Stimulated activated CD4-positive, alpha-beta T cell treated with anti-CD3 and anti-CD28 coated beads, Interleukin-12 subunit alpha, Interleukin-12 subunit beta, amount 100 ng/mL, for 4 hours (primary cell): ENCODE data around the gene TM9SF2.
A peak's percentile ranks its signal among the peaks of the same experiment; 100 is the strongest.
"Not testable (repeated sequence)": the region's sequence is repeated elsewhere in the genome, so short reads cannot be mapped to it uniquely, and the experiment has no call there.

Experiments
- DNase-seq: peaks from one replicate; pipeline ENCODE4 v3.0.0-alpha.2; 2020

TM9SF2 gene, protein sequence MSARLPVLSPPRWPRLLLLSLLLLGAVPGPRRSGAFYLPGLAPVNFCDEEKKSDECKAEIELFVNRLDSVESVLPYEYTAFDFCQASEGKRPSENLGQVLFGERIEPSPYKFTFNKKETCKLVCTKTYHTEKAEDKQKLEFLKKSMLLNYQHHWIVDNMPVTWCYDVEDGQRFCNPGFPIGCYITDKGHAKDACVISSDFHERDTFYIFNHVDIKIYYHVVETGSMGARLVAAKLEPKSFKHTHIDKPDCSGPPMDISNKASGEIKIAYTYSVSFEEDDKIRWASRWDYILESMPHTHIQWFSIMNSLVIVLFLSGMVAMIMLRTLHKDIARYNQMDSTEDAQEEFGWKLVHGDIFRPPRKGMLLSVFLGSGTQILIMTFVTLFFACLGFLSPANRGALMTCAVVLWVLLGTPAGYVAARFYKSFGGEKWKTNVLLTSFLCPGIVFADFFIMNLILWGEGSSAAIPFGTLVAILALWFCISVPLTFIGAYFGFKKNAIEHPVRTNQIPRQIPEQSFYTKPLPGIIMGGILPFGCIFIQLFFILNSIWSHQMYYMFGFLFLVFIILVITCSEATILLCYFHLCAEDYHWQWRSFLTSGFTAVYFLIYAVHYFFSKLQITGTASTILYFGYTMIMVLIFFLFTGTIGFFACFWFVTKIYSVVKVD

DNA sequence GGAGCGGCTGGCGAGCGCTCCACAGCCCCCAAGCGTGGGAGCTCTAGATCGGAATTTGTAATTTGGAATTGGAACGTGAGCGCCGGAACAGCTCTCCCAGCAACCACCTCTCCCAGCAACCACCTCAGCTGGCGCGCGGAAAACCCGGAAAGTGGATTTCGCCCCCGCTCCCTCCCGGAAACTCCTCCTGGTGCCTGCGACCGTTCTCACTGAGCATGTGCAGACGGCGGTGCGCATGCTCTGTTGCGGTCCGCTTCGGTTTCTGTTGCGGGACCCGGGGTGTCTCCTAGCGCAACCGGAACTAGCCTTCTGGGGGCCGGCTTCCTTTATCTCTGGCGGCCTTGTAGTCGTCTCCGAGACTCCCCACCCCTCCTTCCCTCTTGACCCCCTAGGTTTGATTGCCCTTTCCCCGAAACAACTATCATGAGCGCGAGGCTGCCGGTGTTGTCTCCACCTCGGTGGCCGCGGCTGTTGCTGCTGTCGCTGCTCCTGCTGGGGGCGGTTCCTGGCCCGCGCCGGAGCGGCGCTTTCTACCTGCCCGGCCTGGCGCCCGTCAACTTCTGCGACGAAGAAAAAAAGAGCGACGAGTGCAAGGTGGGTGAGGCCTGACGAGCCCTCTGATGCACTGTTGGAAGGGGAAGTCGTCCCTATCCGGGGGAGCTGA is at the start of gene TM9SF2:
Gene TM9SF2, plus strand, starts transcription at position 289 of the 664 bp plus-strand sequence. Its CDS starts 135 bp downstream, at position 424.
- peak; percentile 95 for DNase-seq

DNA sequence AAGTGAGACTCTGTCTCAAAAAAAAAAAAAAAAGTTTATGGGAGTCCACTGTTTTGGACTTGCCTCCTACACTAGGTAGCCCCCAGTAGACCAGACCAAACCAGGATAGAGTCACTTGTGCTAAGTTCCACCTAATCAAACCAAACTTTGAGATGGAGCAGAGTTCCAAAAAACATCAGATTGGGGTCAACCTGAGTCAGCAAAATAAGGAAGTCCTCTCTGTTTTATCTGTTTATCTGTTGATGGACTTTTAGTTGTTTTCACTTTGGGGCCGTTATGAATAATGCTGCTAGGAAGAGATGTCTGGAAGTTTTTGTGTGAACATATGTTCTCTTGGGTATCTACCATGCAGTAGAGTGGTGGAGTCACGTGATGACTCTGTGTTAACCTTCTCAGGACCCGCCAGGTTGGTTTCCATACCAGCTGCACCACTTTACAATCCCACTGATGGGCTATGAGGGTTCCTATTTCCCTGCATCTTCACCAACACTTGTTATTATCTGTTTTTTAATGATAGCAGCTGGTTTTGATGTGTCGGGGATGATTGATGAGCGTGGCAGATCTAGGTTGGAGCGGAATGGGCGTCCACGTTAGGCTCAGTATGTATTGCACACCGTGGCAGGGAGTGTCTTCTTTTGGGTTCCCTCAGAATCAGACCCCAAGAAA is 46.6 kb upstream of the TM9SF2 start:
- no peak for DNase-seq

DNA sequence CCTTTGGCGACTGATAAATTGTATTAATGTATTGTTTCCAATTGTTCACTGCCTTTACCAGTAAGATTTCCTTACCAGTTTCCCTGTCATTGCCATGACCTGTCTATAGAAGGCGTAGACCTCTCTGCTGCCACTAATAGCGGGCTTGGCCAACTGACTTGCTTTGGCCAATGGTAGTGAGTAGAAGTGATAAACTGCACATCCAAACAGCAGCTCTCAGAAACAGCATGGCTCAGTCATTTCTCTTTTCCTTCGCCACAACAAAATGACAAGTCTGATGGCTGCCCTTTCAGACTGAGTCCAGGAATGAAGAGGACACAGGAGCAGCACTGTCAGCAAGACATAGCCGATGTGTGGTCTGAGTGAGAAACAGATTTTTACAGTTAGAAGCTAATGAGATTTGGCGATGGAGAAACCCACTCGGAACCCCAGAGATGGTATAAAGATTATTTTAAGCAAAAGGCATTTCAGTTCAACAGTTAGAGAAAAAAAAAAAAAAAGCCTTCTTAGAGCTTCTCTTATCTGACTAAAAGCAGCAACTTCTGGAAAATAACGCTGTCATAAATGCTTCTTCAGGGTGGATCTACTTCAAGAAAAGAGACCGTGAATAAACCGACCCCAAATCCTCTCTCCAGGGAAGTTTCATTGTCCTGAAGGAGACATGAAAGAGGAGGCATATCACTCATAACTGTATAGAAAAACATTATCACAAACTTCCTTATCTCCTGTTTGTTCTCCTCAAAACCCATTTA is 42.0 kb upstream of the TM9SF2 start:
- no peak for DNase-seq

DNA sequence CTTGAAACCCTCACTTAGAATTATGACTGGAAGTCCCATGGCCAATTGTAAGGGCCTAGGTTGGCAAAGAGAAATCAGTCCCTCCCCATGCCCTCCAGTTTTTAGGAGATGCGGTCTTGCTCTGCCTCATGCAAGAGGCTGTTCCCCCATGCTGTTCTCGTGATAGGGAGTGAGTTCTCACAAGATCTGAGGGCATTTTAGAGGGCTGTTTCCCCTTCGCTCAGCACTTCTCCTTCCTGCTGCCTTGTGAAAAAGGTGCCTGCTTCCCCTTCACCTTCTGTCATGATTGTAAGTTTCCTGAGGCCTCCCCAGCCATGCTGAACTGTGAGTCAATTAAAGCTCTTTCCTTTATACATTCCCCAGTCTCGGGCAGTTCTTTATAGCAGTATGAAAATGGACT is 40.5 kb upstream of the TM9SF2 start:
- not testable (repeated sequence) for DNase-seq

DNA sequence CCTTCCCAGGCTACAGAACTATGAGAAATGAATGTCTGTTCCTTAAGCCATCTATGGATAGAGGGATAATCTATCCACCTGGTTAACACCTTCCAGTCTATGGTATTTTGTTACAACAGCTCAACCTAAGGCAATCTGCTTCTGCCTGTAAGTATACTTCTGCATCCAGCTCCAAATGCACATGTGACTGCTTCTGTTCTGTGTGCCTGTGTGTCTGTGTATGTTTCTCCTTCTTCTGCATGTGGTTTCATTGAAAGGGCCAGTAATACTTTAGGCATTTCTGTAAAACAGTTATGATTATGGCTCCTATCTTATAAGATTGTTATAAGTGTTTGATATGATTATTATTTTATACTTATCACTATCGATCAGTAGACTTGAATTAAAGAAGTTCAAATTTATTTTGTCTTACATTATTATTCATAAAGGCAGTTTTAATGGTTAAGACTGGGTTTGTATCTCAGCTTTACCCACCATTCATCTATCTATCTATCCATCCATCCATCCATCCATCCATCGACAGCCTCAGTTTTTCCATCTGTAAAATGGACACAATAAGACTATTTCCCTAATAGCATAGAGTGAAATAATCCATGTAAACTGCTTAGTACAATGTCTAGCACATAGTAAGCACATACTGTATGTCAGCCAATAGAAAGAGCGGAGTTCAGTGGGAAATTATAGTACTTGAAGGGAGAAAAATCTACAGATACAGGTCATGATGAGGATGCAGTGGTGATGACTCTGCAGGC is 37.5 kb upstream of the TM9SF2 start:
- no peak for DNase-seq

DNA sequence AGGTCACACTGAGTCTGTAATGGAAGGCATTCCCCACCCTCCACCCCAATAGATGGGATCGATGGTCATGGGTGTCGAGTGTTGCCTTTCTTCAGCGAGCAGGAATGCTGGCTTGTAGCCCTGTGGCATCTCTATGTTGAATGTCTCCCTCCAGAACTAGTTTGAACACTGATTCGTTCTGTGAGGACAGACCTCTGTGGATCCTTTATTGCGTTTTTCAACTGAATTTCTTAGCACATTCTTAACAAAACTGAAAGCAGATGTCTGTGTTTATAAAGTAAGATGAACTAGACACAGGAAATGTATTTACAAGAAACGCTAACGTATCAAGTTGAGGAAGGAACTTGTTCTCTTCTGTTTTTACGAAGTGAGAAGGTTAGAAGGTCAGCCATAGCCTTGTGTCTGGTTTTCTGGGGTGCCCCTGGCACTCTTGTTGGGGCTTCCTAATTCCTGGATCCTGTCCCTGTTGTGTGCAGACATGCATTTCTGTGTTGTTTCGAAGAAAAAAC is 36.8 kb upstream of the TM9SF2 start:
- DNase-seq = no peak

DNA sequence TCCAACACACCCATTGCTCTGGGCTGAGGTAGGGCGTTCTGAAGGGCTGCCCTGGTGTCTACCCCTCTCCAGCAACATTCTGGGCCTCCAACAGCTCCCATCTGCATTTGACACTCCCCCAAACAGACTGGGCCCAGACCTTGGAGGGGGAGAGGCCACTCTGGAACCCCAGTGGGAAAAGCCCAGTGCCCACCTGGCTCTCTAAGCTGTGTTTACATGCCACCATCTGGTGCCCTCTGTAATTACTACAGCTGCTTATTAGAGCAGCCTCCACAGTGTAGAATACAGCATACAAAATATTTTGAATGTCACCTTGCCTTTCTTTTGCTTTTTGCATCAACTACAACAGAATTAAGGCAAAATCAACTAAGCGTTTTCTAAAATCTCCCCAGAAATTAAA is 35.8 kb upstream of the TM9SF2 start:
- no peak for DNase-seq

DNA sequence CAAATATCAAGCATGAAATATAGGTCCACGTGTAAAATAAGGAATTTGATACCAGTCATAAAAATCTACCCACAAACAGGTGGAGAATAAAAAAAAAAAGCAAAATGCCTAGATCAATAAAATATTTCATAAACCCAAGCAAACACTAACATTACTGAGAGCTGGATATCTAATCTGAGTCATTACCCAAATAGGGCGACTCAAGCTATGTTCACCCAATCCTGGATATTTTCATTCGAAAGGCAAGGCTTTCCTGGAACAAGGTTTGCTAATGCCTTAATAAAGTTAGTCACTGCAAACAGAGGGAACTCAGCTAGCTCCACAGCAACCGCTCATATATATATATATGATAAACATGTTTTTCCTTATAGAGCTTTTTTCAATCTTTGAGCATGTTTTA is 33.5 kb upstream of the TM9SF2 start:
- no peak for DNase-seq

DNA sequence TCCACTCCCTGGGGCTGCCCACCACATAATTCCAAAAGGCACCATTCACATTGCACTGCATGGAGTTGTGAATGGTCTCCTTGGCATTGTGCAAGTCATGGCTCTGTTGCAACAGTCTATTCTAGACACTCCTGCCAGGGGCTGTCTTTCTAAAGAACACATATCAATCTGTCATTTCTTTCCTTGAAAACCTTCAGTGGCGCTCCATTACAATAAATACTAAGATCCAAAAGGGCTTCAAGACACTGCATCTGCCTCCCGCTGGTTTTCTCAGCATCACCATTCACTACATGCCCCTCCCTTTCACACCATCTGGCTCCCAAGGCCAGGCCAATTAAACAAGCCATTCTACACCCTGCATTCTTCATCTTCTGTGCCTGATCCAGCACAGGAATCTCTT is 32.2 kb upstream of the TM9SF2 start:
- DNase-seq = no peak

DNA sequence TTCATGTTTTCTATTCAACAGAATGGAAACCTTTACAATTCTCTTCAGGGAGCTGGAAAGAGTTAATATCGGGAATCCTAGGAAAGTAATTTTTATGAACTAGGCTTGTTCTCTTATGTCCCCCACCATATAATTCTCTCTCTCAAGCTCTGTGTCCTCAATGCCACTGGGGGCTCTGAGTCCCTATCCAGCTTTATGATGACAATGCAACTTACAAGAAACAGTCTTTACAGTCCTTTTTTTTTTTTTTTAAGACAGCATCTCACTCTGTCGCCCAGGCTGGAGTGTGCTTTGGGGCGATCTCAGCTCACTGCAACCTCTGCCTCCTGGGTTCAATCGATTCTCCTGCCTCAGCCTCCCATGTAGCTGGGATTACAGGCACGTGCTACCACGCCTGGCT is 31.2 kb upstream of the TM9SF2 start:
- DNase-seq = no peak

DNA sequence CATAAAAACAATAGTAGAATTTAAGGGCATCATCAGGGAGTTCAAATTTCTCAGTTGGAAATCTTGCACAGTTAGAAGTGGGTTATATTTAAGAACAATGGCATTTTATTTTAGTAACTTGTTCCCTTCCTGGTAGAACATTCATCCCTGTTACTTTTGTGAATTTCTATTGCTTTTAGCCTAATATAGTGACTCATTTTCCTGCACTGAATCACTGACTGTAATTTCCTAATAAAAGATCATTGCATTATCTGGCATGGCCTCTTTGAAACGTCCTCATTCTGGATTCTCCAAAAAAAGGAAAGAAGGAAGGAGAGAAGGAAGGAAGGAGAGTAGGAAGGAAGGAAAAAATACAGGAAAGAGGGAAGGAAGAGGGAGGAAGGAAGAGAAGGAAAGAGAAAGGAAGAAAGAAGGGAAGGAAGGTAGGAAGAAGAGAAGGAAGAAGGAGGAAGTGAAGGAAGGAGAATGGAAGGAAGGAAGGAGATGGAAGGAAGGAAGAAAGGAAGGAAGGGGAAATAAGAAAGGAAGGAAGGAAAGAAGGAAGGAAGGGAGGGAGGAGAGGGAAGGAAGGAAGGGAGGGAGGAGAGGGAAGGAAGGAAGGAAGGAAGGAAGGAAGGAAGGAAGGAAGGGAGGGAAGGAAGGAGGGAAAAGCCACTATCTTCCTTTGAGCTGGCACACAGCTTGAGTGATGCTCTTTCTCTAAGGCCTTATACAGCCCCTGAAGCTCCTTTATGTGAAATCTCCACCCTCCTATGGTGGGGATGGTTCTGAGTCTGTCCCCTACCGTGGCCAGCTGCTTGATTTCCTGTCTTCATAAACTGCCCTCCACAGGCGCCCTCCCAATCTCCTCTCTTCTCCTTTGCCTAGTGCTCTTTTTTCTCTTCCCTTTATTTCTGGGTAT is 29.8 kb upstream of the TM9SF2 start:
- no peak for DNase-seq

DNA sequence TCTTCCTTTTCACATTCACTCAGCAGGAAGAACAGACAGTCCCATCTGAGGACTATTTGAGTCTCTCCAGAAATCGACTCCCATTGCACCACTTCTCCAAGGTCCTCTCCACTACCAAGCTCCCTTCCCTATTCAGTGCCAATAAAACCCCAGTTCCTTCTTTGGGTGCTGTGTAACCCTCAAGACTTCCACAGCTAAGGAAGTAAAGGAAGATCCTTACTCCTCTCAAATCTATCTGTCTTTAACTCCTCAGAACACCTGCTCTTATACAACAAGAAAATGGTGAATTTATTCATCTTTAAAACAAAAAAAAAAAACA is 29.2 kb upstream of the TM9SF2 start:
- no peak for DNase-seq

DNA sequence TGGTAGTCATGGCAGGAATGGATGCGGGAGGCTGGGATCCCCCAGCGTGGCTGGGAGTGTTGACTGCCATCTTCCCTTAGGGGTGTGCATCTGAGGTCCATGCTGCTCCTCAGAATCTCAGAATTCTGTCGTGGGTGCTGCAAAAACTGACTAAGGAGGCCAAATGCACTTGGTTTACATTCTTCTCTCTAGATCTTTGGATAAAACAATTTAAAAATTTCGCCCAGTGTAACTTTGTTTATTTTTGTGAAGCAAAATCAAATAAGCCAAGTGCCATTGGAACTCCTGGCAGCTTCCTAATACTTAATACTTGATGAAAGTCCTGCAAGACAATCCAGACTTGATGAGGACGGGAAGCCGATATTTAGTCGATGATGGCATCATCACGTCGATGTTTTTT is 27.8 kb upstream of the TM9SF2 start:
- no peak for DNase-seq

DNA sequence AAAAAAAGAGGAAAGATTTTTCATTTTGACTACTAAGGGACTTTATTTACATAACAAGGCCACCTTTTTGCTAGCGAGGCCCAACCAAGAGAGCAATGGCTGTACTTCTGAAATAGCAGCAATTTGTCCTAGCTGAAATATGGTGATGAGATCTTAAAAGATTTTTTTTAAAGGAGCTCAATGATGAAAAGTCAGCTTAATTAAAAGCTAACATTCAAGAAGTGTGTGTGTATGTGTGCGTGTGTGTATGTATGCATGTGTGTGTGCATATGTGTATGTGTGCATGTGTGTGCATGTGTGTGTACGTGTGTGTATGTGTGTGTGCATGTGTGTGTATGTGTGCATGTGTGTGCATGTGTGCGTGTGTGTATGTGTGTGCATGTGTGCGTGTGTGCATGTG is 24.6 kb upstream of the TM9SF2 start:
- DNase-seq = no peak

DNA sequence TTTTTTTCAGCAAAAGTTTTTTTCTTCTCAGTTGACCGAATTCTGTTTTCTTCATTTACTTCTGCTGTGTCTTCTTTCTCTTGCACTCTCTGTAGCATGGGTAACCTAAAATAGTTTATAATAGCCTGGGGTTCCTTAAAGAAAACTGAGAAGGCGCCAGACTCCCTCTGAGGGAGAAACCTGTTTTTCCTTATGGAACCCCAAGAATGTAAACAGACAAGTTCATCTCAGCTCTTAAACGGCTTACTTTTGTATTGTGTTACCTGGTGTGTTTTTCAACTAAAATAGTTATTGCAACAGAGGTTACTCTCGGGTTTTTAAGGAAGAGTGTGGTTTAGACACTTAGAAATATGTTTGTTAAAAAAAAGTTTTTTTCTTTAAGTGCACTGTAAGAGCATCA is 23.8 kb upstream of the TM9SF2 start:
- DNase-seq = no peak

DNA sequence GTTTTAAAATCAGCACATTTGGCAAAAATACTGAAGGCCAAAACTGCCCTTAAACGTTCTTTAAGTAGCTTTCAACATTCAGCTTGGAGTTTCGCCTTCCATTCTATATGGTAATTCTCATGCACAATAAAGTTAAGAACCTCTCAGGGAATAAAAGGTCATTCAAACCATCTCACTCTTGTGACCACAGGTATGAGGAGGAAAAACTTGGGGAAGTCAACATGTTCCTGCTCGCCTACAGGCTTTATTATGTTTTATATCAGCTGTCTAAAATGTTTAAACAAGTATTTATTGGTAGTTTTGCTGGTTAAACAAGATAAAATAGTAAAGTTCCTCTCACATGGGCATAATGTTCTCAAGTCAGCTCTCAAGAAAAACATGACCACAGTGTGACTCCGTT is 19.9 kb upstream of the TM9SF2 start:
- no peak for DNase-seq

DNA sequence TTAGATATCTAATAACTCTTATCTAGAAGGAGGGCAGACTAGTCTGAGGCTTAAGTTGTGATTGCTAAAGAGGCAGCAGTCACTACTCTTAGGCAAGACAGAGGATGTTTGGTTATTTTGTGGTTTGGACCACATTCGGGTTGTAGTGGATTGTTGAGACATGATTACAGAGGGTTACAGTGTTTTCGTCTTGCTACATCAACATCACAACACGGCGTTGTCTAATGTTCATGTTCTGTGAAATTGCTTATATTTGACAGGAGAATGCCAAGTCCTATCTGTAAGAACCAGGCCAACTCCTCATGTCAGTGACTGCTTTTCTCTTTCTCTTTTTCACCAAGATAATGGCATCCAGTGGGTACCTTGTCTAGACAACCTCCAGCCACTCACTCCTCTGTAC is 16.8 kb upstream of the TM9SF2 start:
- DNase-seq = no peak

DNA sequence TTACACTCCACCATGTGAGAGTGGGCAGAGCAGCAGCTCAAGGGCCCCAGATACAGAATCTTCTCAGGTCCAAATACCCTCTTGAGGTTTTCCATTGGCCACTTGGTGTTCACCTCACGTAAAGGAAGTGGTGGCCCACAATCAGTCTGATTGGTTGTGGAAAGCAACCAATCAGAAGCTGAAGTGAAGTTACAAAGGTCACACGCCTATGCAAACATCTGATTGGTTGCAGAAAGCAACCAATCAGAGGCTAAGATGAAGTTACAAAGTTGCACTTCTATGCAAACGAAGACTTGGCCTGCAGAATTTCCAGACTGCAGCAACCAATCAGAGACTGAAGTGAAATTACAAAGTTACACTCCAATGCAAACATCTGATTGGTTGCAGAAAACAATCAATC is 14.3 kb upstream of the TM9SF2 start:
- no peak for DNase-seq

DNA sequence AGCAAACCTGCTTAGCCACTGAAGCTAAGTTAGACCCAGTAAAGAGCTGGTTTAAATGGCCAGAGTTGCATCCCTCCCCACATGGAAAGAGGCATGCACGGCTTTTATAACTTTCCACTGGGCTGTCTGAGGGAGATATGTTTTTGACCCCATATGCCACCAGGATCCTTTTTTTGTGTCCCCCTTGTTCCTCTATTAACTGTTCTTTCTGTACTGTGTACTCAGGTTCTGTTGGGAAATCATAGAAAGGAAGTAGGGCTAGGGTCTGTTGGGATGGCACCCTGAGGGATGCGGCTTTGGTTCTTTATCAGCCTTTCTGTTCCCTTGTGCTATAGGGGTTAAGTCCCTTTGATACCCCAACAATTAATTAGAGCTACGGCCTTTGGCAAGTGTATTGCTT is 12.2 kb upstream of the TM9SF2 start:
- no peak for DNase-seq

DNA sequence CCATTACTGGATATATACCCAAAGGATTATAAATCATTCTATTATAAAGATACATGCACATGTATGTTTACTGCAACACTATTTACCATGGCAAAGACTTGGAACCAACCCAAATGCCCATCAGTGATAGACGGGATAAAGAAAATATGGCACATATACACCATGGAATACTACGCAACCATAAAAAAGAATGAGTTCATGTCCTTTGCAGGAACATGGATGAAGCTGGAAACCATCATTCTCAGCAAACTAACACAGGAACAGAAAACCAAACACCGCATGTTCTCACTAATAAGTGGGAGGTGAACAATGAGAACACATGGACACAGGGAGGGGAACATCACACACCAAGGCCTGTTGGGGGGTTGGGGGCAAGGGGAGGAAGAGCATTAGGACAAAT is 9.5 kb upstream of the TM9SF2 start:
- not testable (repeated sequence) for DNase-seq
